ENCODE measurements around the gene PLG.
"Not testable (repeated sequence)": the region's sequence is repeated elsewhere in the genome, so short reads cannot be mapped to it uniquely, and the experiment has no call there.

PLG gene

GRCh38 chr6:160701918-160702680 lies at the start of gene PLG:
Gene PLG, plus strand, starts transcription at chr6:160702244. Its CDS starts 61 bp downstream, at chr6:160702305.
- not testable (repeated sequence) for DNase-seq

GRCh38 chr6:160659562-160659961 lies 42.5 kb upstream of the PLG start:
- no peak for DNase-seq

- DNase-seq, result no peak
Measured at GRCh38 chr6:160661216-160661615, 40.8 kb upstream of the PLG start.

GRCh38 chr6:160662429-160662828 lies 39.6 kb upstream of the PLG start:
- DNase-seq, result no peak

GRCh38 chr6:160662842-160663241 lies 39.2 kb upstream of the PLG start:
- no peak for DNase-seq

GRCh38 chr6:160664198-160664597 lies 37.8 kb upstream of the PLG start, which contains the start of gene LPA:
Gene LPA, minus strand, starts transcription at chr6:160664275. Its CDS starts 61 bp downstream, at chr6:160664214.
- DNase-seq, result not testable (repeated sequence)

GRCh38 chr6:160667639-160668481 lies 34.2 kb upstream of the PLG start:
- no peak for DNase-seq

- DNase-seq, result no peak
Measured at GRCh38 chr6:160668589-160668988, 33.5 kb upstream of the PLG start.

- not testable (repeated sequence) for DNase-seq
Measured at GRCh38 chr6:160676418-160676817, 25.6 kb upstream of the PLG start.

- no peak for DNase-seq
Measured at GRCh38 chr6:160678230-160678629, 23.8 kb upstream of the PLG start.

- DNase-seq, result no peak
Measured at GRCh38 chr6:160678744-160679401, 23.2 kb upstream of the PLG start.

- DNase-seq, result no peak
Measured at GRCh38 chr6:160679402-160679769, 22.7 kb upstream of the PLG start.

GRCh38 chr6:160685101-160685761 lies 16.8 kb upstream of the PLG start:
- DNase-seq, result not testable (repeated sequence)

- no peak for DNase-seq
Measured at GRCh38 chr6:160685762-160686450, 16.1 kb upstream of the PLG start.

- DNase-seq, result no peak
Measured at GRCh38 chr6:160690458-160690857, 11.6 kb upstream of the PLG start.

GRCh38 chr6:160691617-160692016 lies 10.4 kb upstream of the PLG start:
- DNase-seq, result no peak

GRCh38 chr6:160692369-160692959 lies 9.6 kb upstream of the PLG start:
- DNase-seq, result no peak

- not testable (repeated sequence) for DNase-seq
Measured at GRCh38 chr6:160695025-160695424, 7.0 kb upstream of the PLG start.

- DNase-seq, result not testable (repeated sequence)
Measured at GRCh38 chr6:160695622-160696021, 6.4 kb upstream of the PLG start.

- not testable (repeated sequence) for DNase-seq
Measured at GRCh38 chr6:160696884-160697283, 5.2 kb upstream of the PLG start.

GRCh38 chr6:160697826-160698225 lies 4.2 kb upstream of the PLG start:
- no peak for DNase-seq

- not testable (repeated sequence) for DNase-seq
Measured at GRCh38 chr6:160704688-160705087, 2.6 kb downstream of the PLG start.

Measured in NCI-H774 (cell line).